Large intestine (tissue), 3 donors: ENCODE measurements around the gene RAD51C. TPM values are rescaled to one million over a fixed set of nuclear protein-coding genes. Genes with fewer than 3 reads are reported as not detected.
"Not testable (repeated sequence)": the region's sequence is repeated elsewhere in the genome, so short reads cannot be mapped to it uniquely, and the experiment has no call there.

ENCODE experiments used
- DNase-seq, 2 donors: peaks; one replicate each; pipeline versions ENCODE4 v3.0.0 to v3.0.0-alpha.2; 2013
- H3K27ac ChIP-seq: one replicate; pipeline ENCODE4 v1.5.1; 2013; ENCODE audit warnings: low read length
- H3K27me3 ChIP-seq: 2 replicates; pipeline ENCODE4 v1.6.1; 2013; ENCODE audit warnings: low read length; ENCODE audit not compliant: control insufficient read depth, insufficient read depth
- H3K36me3 ChIP-seq: 2 replicates; pipeline ENCODE4 v1.6.1; 2013; ENCODE audit warnings: low read length; ENCODE audit not compliant: control insufficient read depth, insufficient read depth
- H3K4me1 ChIP-seq: one replicate; pipeline ENCODE4 v1.6.1; 2013; ENCODE audit warnings: low read length; ENCODE audit not compliant: control insufficient read depth, insufficient read depth
- H3K4me3 ChIP-seq: one replicate; pipeline ENCODE4 v1.5.1; 2013; ENCODE audit warnings: low read length
- H3K9me3 ChIP-seq: one replicate; pipeline ENCODE4 v1.6.1; 2013; ENCODE audit warnings: mild to moderate bottlenecking, low read depth, low read length, moderate library complexity; ENCODE audit not compliant: control insufficient read depth
- WGBS: methylation state at CpG from one replicate; pipeline ENCODE4 v1.1.5; 2013; ENCODE audit warnings: low lambda C conversion rate; ENCODE audit not compliant: insufficient coverage; 5-methylcytosine and 5-hydroxymethylcytosine counted together
- polyA plus RNA-seq: library from polyadenylated mRNA; unstranded; fragments of 120-200 nt; gene quantifications from one replicate; pipeline ENCODE4 v1.2.1, GENCODE V29; 2013

The RAD51C gene
- polyA plus RNA-seq, 1 donor, result 20.7 TPM

GRCh38 chr17:58734040-58734439 lies 41.6 kb downstream of the RAD51C start:
- H3K4me1 ChIP-seq, result no peaks in the 10 kb centered on the region
- H3K36me3 ChIP-seq, result no peaks in the 10 kb centered on the region
- no peak overlapping the region for H3K27ac ChIP-seq
- no peaks in the 10 kb centered on the region for H3K27me3 ChIP-seq
- no peak for DNase-seq
- no CpG with 5 or more reads among the region's 3 CpGs for WGBS
- no peak overlapping the region for H3K4me3 ChIP-seq
- no peaks in the 10 kb centered on the region for H3K9me3 ChIP-seq

DNA sequence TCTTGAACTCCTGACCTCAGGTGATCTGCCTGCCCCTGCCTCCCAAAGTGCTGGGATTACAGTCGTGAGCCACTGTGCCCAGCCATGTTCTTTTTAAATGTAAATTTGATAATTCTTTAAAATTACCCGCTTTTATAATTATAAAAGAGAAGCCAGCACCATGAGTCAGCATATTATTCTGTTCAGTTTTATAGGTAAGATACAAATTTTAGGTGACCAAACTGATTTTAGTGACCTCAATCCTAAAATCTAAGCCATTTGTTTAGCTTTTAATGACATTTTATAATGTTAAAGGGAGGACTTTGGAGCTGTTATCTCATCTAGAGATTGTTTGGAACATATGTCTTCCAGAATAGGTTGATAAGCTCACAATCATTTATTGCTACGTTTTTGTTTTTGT lies 42.4 kb downstream of the RAD51C start:
- WGBS, result 100% methylated on average over 1 of the region's 3 CpGs

GRCh38 chr17:58741121-58741625 lies 48.8 kb downstream of the RAD51C start:
- DNase-seq, result peak; percentile 13 to 19
- no peaks in the 10 kb centered on the region for H3K36me3 ChIP-seq
- no peaks in the 10 kb centered on the region for H3K27me3 ChIP-seq
- H3K27ac ChIP-seq, result no peak overlapping the region
- H3K4me3 ChIP-seq, result no peak overlapping the region
- H3K9me3 ChIP-seq, result no peaks in the 10 kb centered on the region
- H3K4me1 ChIP-seq, result no peaks in the 10 kb centered on the region
- no CpG with 5 or more reads among the region's 8 CpGs for WGBS

More for the DNA sequence above, 42.4 kb downstream of the RAD51C start:
- no peaks in the 10 kb centered on the region for H3K9me3 ChIP-seq
- no peak overlapping the region for H3K27ac ChIP-seq
- DNase-seq, result no peak
- no peak overlapping the region for H3K4me3 ChIP-seq
- no peaks in the 10 kb centered on the region for H3K4me1 ChIP-seq
- H3K27me3 ChIP-seq, result no peaks in the 10 kb centered on the region
- no peaks in the 10 kb centered on the region for H3K36me3 ChIP-seq

DNA sequence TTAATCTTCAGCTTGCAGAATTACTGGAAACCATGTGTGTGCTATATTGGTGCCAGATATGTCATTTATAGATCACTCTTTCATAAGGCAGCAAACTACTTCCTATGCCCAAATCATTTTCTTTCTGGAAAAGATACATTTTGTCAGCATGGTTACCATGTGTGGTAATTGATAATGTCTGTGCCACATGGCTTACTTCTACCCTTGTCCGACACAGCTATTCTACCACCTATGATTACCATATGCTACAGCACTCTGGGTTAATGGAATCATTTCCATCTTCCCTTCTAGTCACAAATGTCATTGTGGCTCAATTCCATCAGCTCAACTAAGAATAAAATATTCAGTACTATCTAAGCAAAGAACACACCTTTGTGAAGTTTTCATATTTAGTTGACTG lies 55.3 kb downstream of the RAD51C start:
- peaks cover 3% of the 10 kb centered on the region for H3K27me3 ChIP-seq
- no peaks in the 10 kb centered on the region for H3K4me1 ChIP-seq
- H3K27ac ChIP-seq, result no peak overlapping the region
- no peak overlapping the region for H3K4me3 ChIP-seq
- DNase-seq, result no peak
- WGBS, result 100% methylated on average over 1 of the region's 1 CpG
- no peaks in the 10 kb centered on the region for H3K36me3 ChIP-seq
- H3K9me3 ChIP-seq, result no peaks in the 10 kb centered on the region

DNA sequence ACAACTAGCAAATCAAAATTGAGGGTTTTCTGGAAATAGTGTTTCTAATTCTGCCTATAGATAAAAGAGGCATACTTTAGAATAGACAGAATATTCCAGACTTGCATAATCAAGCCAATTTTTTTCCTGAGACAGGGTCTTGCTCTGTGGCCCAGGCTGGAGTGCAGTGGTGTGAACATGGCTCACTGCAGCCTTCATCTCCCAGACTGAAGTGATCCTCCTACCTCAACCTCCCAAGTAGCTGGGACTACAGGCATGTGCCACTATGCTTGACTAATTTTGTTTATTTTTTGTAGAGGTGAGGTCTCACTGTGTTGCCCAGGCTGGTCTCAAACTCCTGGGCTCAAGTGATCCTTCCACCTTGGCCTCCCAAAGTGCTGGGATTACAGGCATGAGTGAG lies 57.2 kb downstream of the RAD51C start:
- H3K9me3 ChIP-seq, H3K27ac ChIP-seq, H3K27me3 ChIP-seq, H3K4me3 ChIP-seq, H3K4me1 ChIP-seq, H3K36me3 ChIP-seq, DNase-seq: not testable (repeated sequence)

DNA sequence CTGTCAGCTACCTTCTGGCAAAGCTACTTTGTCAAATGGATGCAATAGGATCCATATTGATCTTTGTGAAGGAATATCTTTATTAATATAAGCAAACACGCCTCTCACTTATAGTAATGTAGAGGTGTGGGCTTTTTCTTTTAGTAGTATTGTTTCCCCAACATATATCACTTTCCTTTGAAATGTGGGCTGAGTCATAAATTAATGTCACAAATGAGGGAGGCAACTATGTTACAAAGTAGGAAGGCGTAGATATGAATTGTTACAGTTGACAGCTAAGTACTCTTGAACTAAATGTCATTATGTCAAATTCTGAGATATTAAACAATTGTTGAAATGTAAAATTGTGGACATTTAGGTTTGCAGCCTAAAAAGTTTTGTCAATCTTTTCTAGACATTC lies 60.6 kb downstream of the RAD51C start:
- Histone ChIP-seq H3K27me3 (peaks cover 27% of the 10 kb centered on the region), H3K4me3 (no peak overlapping the region), H3K27ac (no peak overlapping the region), H3K36me3 (no peaks in the 10 kb centered on the region), H3K9me3 (peaks cover 4% of the 10 kb centered on the region), H3K4me1 (peaks cover 6% of the 10 kb centered on the region)
- DNase-seq, result no peak
- 100% methylated on average over 1 of the region's 2 CpGs for WGBS

- Histone ChIP-seq H3K27me3 (peaks cover 42% of the 10 kb centered on the region), H3K36me3 (no peaks in the 10 kb centered on the region), H3K27ac (no peak overlapping the region), H3K9me3 (peaks cover 4% of the 10 kb centered on the region), H3K4me3 (peak overlapping the region; percentile 55), H3K4me1 (peaks cover 6% of the 10 kb centered on the region)
- DNase-seq, result no peak
- no CpG with 5 or more reads among the region's 2 CpGs for WGBS
Measured at GRCh38 chr17:58755269-58755576, 62.8 kb downstream of the RAD51C start.

- H3K4me3 ChIP-seq, result peak within 1 kb of the TSS; percentile 55
- peak; percentile 55 to 67 for DNase-seq
- WGBS, result no CpG with 5 or more reads among the region's 71 CpGs
Measured at GRCh38 chr17:58755577-58756245, 63.3 kb downstream of the RAD51C start, which contains the start of gene PPM1E. TSS of gene PPM1E (plus strand) at chr17:58755854.

DNA sequence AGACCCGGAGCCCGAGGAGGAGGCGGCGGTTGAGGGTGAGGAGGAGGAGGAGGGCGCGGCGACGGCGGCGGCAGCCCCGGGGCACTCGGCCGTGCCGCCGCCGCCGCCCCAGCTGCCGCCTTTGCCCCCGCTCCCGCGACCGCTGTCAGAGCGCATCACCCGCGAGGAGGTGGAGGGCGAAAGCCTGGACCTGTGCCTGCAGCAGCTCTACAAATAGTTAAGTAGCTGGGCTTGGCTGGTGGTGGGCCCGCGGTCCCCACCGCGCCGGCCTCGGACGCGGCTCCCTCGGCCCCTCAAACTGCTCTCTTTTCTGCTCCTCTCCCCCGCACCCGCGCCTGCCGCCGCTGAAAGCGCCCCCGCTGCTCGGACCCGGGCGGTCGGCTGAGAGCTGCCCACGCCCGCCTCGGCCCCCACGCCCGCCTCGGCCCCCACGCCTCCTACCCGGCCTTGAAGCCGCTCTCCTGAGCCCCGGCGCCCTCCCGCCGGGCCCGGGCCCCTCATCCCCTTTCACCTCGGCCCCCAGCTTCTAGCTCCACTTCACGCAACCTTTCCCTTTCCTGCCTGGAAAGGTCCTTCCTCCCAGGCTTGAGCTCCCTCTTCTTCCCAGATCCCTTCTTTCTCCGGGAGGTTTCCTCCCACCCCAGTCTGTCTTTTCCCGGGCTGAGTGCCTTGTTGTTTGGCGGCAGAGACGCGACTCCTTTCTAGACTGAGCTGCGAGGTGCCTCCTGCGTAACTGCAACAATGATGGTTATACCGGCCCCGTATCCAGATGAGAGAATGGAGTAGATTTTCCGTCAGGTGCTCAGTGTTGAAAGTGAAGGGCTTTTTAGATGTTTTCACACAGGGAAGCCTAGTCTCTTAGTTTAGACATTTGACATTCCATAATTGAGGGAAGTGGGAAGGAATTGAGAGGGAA lies 64.1 kb downstream of the RAD51C start:
- WGBS, result no CpG with 5 or more reads among the region's 72 CpGs
- Histone ChIP-seq H3K4me3 (peak overlapping the region; percentile 55), H3K9me3 (peaks cover 4% of the 10 kb centered on the region), H3K27me3 (peaks cover 50% of the 10 kb centered on the region), H3K4me1 (peaks cover 6% of the 10 kb centered on the region), H3K27ac (no peak overlapping the region), H3K36me3 (no peaks in the 10 kb centered on the region)
- DNase-seq, result peak; percentile 0 to 3

More at GRCh38 chr17:58755577-58756245, 63.3 kb downstream of the RAD51C start, which contains the start of gene PPM1E:
- H3K27ac ChIP-seq, result no peak within 1 kb of the TSS
- peaks cover 6% of the 10 kb centered on the region for H3K4me1 ChIP-seq
- H3K27me3 ChIP-seq, result peaks cover 47% of the 10 kb centered on the region
- peaks cover 4% of the 10 kb centered on the region for H3K9me3 ChIP-seq
- no peaks in the 10 kb centered on the region for H3K36me3 ChIP-seq

DNA sequence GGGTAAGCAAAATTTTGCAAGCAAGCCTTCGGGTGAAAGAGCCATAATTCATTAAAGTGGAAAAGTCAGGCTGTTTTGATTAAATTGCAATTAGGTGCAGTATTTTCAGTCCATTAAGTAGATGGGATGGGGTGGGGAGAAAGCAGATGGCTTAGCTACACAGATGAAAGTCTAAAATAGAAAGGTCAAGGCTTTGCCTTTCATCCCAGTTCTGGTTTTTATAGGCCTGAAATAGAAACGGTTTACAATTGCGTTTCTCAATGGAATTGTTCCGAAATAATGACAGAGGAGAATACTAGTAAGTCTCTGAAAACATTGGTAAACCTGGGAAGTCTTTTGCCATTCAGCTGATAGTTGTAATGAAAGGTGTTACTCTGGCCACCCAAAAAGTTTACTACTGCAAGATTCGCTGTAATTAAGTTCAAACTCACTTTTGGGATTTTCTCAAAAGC lies 64.8 kb downstream of the RAD51C start:
- Histone ChIP-seq H3K4me1 (peaks cover 6% of the 10 kb centered on the region), H3K4me3 (peak overlapping the region; percentile 55), H3K27me3 (peaks cover 50% of the 10 kb centered on the region), H3K27ac (no peak overlapping the region), H3K9me3 (peaks cover 4% of the 10 kb centered on the region), H3K36me3 (no peaks in the 10 kb centered on the region)
- DNase-seq, result no peak
- WGBS, result 55% methylated on average over 3 of the region's 5 CpGs
